NCI-H345 (cell line): ENCODE measurements around the gene INPP4A.

Experiments
- DNase-seq: peaks from one replicate; lab custom pipeline; 2025; lab: John Stamatoyannopoulos, UW

The INPP4A gene

GRCh38 chr2:98541906-98542305 is 97.2 kb downstream of the INPP4A start:
- DNase-seq: no peak

DNA sequence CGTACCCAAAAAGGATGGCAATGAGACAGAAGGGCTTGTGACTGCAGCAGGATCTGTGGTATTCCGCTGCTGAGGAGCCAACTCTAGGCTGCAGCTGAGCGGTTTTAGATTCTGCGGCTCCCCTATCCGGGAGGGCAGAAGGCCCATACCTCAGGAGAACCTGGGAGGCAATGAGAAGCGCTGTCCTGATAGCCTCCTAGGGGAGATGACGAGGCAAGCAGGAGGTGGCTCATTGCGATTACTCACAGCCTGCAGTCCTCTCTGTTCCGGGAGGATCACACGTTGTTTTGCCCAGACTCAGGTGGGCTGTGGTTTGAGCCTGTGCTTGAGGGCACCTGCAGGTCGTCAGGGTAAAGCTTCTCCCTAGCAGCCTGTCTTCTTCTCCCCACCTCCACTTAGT is 98.6 kb downstream of the INPP4A start:
- no peak for DNase-seq

GRCh38 chr2:98543842-98544241 is 99.2 kb downstream of the INPP4A start:
- no peak for DNase-seq

DNA sequence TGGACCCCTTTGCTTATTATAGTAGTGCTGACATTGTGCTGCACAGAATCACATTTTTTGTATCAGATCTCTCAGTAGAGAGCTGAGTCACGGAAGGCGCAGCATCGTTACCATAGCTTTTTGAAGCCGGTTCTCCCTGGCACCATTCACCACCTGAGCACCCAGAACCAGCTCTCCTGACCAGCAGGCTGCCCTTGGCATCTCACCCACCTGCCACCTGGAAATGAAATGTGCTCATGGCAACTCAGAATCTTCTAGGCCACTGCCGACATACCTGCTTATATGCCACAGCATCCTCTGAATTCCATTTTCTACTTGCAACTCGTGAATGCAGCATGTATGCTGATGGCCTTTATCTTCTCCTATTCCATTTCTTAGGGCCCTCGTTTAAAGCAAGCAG is 100.9 kb downstream of the INPP4A start:
- DNase-seq: no peak

DNA sequence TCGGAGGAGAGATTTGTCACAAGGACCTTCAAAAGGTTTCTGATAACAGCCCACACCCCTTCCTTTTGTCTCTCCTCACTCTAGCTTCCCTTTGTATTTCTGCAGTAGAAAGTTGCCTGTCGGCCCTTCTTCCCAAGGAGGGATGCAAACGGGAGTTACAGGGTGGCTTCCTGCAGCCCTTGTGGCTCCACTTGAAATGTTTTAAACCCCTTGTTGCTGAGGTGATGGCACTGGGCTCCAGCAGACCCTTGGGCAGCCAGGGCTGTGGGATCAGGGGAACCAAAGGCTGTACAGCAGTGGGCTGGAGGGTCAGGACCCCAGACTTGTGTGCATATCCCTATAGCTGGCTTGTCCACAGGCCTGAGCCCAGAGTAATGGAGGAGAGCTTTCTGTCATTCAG is 101.5 kb downstream of the INPP4A start:
- DNase-seq: no peak

GRCh38 chr2:98547092-98547790 is 102.6 kb downstream of the INPP4A start:
- DNase-seq: no peak

DNA sequence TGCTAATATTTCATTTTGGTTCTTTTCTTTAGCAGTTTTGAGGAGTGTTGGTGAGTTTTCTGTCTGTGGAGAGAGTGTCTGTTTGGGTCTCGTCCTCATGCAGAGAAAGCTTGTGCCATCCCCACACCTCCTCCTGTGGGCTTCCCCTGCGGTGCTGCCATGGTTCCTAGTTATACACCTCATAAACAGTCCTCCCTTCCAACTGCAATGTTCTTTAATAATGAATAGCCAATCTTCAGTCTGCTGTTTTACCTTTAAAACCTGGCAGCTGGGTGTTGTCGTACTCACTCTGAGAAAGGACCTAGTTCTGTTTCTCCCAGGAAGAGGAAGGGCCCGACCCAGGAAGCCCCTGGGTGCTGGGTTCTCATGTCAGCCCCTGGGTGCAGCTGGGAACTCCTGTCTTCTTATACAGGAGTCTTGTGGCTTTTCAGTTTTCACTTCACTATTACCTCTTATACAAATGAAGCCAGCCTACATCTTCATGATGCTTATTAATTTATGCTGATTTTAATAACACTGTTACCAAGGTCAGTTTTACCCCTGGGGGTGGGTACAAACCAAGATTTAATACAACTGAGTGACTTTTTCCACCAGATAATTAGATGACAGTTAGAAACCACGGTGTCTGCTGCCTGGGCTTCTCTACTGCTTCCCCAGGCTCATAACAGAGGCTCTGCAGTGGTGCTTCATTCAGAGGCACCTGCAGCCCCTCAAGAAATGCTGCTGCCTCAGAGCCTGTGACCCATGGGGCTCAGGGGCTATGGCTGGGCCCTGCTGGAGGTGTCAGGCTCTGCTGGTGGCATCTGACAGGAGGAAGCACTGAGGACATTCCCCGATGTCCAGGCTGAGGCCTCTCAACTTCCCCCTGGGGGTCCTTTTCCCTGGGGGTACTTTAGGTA is 104.5 kb downstream of the INPP4A start:
- no peak for DNase-seq

GRCh38 chr2:98550165-98550564 is 105.5 kb downstream of the INPP4A start:
- DNase-seq: no peak

DNA sequence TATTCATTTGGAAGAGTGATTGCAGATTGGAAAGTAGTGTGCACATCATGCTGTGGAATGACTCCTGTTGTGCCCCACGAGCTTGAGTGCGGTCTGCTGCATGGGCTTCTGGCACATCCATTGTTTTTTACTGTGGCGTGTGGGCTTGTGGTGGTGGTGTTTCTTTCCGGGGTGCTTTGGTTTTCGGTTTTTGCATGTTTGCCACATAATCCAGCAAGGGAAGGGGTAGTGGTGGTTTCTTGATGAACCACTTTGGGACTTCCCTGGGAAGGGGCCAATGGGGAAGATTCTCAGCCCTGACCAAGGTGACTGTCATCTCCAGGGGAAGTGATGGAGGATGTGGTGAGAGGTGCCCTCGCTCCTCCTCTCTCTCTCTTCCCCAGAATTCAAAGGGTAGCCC is 106.7 kb downstream of the INPP4A start:
- DNase-seq: no peak

DNA sequence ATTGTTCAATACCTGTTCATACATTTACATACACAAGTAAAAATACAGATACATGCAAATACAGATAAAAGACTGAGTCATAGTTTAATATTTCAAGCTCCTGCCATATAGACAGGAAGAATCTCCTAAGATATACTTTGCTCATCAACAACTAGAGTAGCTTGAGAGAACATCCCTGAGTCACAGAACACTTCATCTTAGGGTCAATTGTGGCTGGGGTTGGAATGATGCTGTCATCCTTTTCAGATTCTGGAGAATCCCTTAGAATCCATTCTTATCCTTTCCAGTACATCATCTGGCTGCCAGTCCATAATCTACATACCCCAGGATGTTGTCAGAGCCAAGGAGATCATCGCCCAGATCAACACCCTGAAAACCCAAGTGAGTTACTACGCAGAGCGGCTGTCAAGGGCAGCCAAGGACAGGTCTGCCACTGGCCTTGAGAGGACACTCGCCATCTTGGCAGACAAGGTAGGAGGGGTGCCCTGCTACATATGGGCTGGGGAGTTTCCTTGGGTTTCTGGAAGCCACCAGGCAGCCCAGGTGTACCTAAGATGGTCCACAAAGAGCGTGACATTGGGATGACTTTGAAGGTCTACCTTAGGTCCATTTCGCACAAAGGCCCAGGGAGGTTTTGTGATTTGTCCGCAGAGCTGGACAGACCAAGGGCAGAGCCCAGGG is 108.0 kb downstream of the INPP4A start:
- DNase-seq: no peak

DNA sequence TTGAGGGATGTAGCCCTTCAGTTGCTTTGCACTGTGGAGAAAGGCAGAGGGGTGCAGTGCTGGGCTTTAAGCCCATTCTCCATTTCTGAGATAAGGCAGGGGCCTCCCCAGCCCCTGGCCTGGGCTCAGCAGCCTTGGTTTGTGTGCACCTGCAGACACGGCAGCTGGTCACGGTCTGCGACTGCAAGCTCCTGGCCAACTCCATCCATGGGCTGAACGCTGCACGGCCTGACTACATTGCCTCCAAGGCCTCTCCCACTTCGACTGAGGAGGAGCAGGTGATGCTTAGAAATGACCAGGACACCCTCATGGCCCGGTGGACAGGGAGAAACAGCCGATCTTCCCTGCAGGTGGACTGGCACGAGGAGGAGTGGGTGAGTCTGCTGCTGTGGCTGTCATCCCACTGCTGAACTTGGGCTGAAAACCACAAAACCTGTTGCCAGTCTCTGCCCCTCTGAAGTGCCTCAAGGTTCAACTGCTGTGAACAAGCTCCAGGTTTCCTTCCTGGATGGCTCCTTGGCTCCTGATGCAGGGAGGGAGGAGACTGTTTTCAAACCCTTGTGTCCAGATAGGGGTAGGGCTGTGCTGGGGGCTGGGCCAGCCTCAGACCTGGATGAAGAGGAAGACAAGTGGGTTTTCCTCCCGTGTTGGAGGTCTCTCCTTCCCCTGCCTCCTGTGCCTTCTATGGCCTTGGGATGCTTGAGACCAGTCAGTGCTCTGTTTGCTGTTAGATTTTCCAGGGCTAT is 109.6 kb downstream of the INPP4A start:
- no peak for DNase-seq

DNA sequence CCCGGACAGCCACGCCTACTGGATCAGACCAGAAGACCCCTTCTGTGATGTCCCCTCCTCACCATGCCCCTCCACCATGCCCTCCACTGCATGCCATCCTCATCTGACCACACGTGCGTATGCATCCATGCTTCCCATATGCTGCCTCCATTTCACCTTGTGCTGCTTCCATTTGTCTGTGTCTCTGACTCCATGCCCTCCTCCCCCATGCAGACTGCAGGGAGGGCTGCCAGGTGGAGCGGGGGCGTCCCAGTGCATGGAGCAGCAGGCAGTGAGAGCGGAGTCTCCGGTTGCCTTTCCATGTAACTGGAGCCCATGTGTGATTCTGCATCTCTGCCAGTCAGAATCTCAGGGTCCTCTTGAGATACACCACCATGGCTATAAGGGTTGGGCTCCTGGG is 111.0 kb downstream of the INPP4A start:
- DNase-seq: no peak

DNA sequence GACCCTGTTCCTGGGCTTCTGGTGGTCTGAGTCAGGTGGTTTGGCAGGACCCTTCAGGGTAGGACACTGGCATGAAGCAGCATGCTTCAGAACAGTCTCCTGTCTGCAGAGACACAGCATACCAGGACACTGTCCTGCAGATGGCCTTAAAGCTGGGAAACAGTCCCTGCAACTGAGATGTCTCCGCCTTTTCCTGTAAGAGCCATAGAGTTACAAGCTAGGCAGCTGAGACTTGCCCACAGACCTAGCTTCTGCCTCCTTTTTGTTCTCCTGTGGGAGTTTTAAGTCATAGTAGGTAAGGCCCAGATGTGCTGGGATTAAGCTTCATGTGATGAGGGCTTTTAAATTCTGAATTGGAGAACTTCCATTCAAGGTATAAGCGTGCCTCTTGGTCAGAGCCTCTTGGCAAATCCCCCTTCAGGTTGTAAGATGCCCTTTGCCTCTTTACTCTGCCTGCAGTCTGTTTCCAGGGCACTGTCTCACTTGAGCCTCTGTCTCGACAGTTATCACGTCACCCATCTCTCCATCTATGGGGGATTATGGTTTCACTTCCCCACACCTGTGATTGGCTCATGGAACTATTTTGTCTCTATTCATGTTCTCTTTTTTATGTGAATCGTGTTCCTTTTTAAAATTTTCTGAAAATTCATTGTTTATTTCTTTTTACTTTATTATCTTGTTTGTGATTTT is 111.8 kb downstream of the INPP4A start:
- DNase-seq: no peak

DNA sequence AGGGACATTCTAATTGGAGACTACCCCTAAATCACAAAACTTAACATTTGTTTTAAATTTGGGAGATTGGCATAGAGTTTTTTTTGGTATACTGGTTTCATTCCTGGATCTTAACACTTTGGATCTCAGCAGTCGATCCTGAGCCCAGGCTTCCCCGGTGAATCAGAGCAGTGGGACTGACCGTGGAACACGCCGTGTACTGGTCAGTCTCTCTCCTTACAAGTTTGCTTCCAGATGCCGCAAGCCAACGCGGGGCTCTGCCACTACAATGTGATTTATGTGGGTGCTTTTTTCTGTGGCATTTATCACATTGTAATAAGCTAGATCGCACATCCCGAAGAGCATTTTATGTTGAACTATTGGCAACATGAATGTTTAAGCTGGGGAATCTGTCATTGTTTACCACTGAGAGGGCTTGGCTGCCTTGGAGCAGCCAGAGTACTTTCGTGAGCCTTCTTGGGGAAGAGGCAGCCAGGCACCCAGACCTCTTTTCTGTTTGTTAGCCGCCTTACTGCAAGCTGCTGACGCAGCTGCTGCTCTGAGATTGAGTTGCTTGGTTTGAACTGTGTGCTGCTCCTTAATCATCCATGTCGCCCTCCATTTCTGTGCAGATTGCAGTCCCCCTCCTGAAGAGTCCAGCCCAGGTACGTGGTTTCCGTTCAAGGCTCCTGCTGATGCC is 114.3 kb downstream of the INPP4A start:
- DNase-seq: no peak

DNA sequence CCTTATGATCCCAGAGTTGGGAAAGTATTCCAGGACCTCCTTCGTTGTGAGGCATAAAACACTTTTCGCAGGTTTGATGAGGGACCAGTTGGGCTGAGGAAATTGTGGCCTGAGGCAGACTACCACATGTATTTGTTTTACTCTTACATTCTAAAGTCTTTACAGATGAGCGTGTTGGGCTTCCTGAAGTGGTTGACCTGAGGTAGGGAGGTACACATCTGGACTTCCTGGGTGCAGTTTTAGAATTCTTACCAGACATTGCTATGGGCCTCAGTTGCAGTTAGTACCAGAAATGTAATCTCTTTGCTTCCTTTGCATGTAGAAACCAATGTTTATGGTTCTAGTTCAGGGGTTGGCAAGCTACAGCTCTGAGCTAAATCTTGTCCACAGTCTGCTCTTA is 114.9 kb downstream of the INPP4A start:
- DNase-seq: no peak

DNA sequence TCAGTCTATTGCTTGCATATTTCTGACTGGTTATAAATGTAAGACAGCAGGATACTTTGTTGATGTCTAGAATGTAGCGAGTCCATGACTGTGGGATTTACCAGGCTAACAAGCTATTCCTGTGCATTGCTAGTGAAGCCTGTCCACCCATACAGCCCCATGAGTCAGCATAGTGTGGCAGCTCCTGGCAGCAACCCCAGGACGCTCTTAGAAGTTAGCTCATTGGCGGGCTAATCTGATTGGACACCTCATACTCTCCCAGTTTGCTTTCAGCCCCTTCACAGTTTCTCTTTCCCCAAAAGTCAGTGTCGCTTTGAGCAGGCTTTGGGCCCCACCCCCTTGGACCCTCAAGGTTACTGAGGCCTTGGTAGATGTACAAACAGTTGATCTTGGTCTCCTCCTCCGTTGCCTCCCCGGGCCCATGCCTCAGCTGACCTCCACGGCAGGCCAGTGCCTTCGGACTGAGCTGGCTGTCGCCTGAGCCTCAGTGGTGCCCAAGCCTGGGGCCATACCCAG is 115.7 kb downstream of the INPP4A start:
- DNase-seq: no peak

- no peak for DNase-seq
Observed at GRCh38 chr2:98561018-98561417, 116.4 kb downstream of the INPP4A start.

- DNase-seq: no peak
Observed at GRCh38 chr2:98561902-98562695, 117.4 kb downstream of the INPP4A start.

DNA sequence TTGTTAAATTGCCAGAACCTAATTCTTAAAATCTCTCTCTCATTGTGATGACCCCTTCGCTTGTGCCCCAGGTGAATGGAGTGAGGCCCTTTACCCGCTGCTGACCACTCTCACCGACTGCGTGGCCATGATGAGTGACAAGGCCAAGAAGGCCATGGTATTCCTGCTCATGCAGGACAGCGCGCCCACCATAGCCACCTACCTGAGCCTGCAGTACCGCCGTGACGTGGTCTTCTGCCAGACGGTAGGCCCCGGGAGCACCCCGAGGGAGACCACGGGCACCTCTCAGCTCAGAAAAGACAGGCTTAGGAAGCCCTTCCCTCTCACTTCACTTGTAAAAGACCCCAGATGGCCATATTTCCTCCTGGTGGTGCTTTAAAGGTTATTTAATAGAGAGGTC is 118.7 kb downstream of the INPP4A start:
- DNase-seq: no peak
